GM18870 (cell line): ENCODE data around the gene EP300.
A peak's percentile ranks its signal among the peaks of the same experiment; 100 is the strongest.
"Not testable (repeated sequence)": the region's sequence is repeated elsewhere in the genome, so short reads cannot be mapped to it uniquely, and the experiment has no call there.

Source experiments
- ATAC-seq: cut with Tn5 transposase; IDR thresholded peaks from one replicate; pipeline ENCODE4 v1.9.1; 2021; ENCODE audit warnings: moderate library complexity; ENCODE audit not compliant: unreplicated experiment

Gene EP300

DNA sequence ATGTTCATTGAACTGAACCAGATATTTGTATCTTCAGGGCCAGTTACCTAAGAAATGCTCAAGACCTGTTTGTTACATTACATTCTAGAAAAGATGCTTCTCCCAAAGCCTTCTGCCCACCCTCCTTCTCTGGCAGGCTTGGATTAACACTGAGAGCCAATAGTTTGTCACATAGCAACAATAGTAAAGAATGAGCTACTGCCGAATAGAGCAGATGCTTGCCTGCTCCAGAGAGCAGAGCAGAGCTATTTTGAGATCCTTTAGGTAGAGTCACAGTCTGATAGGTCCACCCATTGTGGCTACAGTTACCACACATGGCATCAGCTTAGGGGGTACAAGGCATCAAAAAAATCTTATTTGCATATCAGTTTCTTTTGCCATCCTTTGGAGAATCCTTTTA, 13.5 kb upstream of the EP300 start:
- ATAC-seq = no peak

DNA sequence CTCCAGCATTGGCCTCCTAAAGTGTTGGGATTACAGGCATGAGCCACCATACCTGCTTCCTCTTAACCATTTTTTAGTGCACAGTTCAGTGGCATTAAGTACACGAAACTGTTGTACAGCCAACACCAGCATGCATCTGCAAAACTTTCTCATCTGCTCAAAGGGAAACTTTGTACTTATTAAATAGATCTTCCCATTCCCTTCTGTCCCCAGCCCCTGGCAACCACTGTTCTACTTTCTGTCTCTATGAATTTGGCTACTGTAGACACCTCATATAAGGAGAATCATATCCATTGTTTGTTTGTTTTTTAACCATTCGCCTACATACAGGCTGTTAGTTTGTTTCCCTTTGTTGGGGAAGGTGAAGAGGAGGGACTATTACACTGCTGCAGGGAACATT, 6.5 kb upstream of the EP300 start:
- no peak for ATAC-seq

DNA sequence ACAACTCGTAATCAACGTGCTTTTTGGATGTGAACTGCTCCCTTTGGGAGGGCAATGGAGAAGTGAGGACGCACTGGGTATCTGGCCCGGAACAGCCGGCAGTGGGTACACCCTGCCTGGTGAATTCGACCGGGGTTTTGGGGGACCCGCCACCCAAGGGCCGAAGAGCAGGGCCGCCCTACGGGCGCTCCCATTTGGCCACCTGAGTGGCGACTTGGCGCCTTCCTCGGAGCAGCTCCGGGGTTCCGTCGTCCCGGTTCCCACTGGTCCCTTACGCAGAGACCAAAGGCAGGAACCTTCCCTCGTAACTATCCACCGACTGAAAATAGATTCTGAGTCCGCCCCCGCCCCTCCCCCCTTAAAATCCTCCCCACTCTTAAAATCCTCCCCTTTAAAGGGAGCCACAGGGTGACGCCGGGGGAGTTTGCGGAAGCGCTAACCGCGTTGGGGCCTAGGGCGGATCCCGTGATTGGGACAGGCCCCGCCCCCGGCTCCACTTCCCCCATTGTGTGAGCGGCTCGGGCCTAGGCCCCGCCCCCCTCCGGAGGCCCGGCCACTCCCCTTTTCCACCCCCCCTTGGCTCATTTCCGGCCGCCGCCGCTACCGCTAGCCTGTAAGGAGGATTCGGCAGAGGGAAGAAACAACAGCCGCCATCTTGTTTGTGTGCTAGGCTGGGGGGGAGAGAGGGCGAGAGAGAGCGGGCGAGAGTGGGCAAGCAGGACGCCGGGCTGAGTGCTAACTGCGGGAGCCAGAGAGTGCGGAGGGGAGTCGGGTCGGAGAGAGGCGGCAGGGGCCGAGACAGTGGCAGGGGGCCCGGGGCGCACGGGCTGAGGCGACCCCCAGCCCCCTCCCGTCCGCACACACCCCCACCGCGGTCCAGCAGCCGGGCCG, 1.0 kb upstream of the EP300 start:
- peak; percentile 49 for ATAC-seq

DNA sequence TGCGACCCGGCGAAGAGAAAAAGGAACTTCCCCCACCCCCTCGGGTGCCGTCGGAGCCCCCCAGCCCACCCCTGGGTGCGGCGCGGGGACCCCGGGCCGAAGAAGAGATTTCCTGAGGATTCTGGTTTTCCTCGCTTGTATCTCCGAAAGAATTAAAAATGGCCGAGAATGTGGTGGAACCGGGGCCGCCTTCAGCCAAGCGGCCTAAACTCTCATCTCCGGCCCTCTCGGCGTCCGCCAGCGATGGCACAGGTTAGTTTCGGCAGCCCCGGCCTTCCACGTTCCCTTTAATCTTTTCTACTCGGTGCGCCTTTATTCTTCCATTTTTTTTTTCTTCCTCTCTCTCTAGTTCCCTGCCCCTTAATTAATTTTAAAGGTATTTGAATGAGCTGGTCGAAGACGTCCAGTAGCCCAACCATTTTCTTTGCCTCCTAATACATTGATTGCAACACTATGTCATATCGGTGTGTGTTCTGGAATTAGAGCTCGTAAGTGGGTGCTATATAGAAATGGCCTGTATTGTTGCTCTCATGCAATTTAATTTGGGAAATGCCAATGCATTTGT, 537 bp downstream of the EP300 start:
- no peak for ATAC-seq

DNA sequence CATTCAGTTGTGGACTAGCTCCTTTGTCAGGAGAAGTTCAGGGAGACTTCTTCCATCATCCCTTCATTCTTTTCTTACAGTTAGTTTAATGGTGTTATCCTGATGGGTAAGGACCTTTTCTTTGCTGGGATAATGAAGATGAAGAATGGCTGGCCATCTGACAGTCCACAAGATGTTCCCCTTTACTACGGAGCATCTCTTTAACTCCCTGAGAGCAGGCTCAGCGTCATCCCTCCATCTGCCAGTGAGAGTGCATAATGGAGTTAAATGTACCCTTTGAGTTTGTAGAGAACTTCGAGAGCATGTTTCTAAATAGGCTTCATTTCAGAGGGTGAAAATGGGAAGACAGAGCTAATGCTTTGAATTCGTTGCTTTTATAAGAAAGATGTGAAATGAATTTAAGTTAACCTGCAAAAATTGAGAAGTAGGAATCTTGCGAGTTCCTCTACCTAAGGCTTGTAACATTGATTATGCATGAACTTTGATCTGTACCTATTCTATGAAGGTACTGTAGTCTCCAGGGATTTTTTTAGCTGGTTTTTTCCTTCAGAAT, 1.7 kb downstream of the EP300 start:
- no peak for ATAC-seq

DNA sequence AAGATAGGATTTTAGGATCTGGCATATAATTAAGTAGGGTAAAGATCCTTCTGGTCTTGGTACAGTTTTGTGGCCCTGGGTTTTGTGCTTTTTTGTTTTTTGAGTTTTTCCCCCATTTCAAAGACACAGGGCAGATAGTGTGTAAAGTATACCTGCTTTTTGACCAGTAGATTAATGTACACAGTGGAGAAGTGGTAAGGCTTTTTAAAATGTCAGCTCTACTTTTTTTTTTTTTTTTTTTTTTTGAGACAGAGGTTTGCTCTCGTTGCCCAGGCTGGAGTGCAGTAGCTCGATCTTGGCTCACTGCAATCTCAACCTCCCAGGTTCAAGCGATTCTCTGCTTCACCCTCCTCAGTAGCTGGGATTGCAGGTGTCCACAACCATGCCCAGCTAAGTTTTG, 4.0 kb downstream of the EP300 start:
- ATAC-seq = no peak

DNA sequence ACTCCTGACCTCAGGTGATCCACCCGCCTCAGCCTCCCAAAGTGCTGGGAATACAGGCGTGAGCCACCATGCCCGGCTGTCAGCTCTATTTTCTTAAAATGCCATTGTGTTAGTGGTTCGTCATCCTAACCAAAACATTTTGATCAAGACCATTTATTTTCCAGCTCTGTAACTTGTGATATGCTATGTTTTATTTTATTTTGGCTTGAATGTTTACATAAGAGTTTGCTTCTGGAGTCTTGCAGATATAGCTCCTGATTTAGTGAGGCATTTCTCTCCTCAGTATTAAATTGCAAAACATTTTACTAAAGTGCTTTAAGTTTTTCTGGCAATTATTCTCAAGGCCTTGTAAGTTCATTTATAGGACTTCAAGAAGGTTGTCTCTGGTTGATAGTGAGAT, 4.4 kb downstream of the EP300 start:
- no peak for ATAC-seq

DNA sequence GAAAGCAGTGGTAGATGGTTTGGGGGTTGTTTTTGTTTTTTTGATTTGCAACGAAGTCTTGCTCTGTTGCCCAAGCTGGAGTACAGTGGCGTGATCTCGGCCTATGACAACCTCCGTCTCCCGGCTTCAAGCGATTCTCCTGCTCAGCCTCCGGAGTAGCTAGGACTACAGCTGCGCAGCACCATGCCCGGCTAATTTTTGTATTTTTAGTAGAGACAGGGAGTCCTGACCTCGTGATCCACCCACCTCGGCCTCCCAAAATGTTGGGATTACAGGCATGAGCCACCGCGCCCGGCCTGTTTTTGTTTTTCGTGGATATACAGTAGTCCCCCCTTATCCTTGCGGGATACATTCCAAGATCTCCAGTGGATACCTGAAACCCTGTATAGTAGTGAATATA, 6.6 kb downstream of the EP300 start:
- no peak for ATAC-seq

DNA sequence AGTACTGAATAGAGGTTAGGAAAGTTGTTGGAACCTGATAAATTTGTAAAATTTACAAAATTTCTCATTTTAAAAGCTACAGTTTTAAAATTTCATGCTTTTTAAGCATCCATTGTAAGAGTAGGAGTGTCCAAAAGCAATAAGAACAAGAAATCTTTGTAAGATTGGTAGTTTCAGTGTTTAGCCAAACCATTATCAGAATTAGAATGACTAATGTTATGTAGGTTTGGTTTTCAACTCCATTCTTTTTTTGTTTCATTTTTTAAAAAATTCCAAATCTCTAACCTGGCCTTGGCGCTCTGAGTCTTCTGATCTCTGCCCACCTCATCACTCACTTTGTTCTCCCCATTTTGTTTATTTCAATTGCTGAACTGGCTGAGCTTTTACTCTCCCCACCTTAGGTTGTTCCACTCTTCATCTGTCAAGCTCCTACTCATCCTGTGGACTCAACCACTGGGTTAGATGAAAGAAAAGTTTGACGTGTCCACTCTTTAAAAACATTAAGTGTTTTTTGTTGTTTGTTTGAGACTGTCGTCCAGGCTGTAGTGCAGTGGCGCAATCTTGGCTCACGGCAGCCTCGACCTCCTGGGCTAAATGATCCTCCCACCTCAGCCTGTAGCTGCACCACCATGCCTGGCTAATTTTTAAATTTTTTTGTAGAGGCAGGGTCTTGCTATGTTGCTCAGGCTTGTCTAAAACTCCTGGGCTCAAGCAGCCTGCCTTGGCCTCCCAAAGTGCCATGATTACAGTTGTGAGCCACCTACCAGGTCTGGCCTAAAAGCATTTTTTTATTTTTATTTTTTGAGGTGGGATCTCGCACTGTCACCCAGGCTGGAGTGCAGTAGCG, 14.0 kb downstream of the EP300 start:
- no peak for ATAC-seq

DNA sequence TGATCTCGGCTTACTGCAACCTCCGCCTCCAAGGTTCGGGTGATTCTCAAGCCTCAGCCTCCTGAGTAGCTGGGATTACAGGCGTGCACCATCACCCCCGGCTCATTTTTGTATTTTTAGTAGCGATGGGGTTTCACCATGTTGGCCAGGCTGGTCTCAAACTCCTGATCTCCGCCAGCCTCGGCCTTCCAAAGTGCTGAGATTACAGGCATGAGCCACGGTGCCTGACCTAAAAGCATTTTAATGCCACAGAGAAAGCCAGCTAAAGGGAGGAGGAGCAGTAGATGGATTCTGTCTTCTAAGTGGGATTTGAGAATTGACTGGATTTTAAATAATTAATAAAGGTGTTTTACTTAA, 14.6 kb downstream of the EP300 start:
- not testable (repeated sequence) for ATAC-seq

DNA sequence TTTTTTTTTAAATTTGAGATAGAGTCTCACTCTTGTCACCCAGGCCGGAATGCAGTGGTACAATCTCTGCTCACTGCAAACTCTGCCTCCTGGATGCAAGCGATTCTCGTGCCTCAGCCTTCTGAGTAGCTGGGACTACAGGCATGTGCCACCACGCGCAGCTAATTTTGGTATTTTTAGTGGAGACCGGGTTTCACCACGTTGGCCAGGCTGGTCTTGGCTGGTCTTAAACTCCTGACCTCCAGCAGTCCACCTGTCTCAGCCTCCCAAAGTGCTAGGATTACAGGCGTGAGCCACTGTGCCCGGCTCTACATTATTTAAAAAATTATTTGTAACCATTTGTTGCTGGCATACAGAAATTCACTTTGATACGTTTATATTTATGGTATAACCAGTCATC, 18.6 kb downstream of the EP300 start:
- no peak for ATAC-seq

DNA sequence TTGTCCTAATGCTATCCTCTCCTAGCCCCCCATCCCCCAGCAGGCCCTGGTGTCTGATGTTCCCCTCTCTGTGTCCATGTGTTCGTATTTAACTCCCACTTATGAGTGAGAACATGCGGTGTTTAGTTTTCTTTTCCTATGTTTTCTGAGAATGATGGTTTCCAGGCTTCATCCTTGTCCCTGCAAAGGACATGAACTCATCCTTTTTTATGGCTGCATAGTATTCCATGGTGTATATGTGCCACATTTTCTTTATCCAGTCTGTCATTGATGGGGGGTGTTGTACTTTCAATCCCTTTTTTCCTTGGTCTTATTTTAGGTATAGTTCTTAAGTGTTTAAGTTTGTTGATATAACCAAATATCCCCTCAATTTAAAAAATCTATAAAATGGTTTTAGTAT, 23.9 kb downstream of the EP300 start:
- no peak for ATAC-seq

DNA sequence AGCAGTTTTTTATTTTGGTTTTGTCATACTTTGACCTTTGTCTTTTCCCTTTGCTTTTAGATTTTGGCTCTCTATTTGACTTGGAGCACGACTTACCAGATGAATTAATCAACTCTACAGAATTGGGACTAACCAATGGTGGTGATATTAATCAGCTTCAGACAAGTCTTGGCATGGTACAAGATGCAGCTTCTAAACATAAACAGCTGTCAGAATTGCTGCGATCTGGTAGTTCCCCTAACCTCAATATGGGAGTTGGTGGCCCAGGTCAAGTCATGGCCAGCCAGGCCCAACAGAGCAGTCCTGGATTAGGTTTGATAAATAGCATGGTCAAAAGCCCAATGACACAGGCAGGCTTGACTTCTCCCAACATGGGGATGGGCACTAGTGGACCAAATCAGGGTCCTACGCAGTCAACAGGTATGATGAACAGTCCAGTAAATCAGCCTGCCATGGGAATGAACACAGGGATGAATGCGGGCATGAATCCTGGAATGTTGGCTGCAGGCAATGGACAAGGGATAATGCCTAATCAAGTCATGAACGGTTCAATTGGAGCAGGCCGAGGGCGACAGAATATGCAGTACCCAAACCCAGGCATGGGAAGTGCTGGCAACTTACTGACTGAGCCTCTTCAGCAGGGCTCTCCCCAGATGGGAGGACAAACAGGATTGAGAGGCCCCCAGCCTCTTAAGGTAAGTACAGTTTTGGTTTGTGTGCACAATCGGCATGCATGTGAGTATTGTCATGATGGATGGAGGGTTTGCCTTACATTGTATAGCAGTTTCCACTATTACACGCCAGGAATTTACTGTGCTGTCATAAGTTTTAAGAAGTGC, 25.0 kb downstream of the EP300 start:
- no peak for ATAC-seq

DNA sequence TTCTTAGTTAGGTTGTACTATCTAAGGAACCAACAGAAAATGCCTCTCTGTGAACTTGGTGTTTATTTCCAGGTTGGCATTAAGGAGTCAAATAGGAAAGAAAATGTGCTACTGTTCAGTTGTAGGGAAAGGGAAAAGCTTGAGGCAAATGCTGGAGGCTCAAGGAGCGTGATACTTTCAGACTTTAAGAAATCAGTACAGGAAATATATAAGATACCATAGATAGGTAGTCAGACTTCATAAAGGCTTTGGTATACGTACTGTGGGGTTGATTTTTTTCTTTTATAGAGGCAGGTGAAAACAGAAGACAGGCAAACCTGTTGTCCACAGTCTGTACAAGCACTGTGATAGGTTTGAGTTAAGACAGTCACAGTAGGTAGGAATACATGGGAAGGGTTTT, 30.8 kb downstream of the EP300 start:
- ATAC-seq = no peak

DNA sequence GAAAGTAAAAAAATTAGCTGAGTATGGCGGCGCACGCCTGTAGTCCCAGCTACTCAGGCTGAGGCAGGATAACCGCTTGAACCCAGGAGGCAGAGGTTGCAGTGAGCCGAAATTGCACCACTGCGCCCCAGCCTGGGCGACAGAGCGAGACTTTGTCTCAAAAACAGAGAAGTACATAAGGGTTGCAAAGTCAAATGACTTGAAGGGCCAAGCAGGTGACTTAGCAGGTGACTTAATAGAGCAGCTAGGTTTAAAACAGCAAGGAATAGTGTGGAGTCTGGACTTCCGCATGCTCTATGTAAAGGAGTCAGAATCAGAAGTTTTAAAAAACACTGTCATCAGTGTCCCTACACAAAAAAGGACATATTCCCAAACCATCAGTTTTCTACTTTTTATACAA, 31.7 kb downstream of the EP300 start:
- ATAC-seq = no peak

DNA sequence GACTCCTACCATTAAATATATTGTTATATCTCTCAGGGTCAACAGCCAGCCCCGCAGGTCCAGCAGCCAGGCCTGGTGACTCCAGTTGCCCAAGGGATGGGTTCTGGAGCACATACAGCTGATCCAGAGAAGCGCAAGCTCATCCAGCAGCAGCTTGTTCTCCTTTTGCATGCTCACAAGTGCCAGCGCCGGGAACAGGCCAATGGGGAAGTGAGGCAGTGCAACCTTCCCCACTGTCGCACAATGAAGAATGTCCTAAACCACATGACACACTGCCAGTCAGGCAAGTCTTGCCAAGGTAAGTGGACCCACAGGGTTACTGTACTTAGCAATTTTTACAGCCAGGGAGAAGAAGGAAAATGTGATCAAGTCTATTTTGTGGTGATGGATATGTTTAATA, 35.1 kb downstream of the EP300 start:
- no peak for ATAC-seq

DNA sequence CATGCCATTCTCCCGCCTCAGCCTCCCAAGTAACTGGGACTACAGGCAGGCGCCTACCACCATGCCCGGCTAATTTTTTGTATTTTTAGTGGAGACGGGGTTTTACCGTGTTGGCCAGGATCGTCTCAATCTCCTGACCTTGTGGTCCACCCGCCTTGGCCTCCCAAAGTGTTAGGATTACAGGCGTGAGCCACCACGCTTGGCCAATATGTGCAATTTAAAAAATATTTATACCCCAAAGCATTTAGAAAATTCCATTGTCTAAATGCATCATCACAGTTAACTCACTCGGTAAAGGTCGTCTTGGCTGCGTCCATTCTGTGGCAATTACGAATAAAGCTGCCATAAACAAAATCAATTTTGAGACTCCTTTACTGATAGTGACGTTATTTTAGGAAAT, 36.2 kb downstream of the EP300 start:
- ATAC-seq = no peak

DNA sequence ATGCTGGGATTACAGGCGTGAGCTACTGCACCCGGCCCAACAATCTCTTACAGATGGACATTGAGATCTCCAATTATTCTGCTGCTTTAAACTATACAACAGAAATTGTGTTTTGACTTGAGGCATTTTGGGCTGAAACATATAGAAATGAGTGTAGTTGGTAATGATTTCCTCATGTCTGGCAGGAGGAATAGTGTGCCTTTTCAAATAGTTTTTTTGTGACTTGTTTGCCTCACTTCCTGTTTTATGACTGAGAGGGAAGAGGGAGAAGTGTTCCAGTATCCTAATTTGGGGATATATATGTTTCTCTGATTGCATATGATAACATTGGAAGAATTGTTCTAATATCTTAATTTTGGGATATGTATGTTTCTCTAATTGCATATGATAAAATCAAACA, 40.2 kb downstream of the EP300 start:
- no peak for ATAC-seq

DNA sequence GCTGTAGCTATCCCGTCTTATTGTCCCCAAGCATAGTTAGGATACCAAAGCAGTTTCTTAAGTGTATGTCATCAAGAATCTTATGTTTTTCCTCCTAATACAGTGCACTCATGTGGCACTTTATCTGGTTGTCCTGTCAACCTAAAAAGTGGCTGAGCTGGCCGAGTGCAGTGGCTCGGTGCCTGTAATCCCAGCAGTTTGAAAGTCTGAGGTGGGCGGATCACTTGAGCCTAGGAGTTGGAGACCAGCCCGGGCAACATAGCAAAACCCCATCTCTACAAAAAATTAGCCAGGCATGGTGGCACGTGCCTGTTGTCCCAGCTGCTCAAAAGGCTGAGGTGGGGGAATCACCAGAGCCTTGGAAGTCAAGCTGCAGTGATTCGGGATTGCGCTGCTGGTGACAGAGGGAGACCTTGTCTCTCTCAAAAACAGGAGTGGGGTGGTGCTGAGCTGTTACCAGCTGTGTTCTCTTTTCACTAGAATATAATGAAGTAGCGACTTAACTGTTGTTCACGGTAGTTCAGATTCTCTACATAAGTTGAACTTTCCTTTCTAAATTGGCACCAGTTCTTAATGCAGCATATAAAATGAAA, 48.1 kb downstream of the EP300 start:
- ATAC-seq = no peak

DNA sequence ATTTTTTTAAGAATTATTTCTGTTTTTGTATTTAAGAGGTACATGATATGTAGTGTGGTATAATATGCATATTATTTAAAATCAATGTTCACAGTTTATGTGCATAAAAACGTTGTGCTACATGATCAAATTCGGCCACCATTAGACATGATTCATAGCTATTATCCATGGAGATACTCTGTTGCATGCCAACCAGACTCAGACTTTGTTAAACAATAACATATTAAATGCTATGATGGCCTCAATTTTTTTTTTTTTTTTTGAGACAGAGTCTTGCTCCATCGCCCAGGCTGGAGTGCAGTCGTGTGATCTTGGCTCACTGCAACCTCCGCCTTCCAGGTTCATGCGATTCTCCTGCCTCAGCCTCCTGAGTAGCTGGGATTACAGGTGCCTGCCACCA, 53.5 kb downstream of the EP300 start:
- not testable (repeated sequence) for ATAC-seq
